LHCN-M2 (cell line): ENCODE data around the gene AREL1. TPM values are rescaled to one million over a fixed set of nuclear protein-coding genes. Genes with fewer than 3 reads are reported as not detected.
A peak's percentile ranks its signal among the peaks of the same experiment; 100 is the strongest.

ENCODE experiments used
- DNase-seq: peaks from one replicate; pipeline ENCODE4 v3.0.0-alpha.2; 2012; ENCODE audit warnings: low read depth
- total RNA-seq: library from RNA; depleted of rRNA; stranded (reverse); fragments of >200 nt; gene quantifications from 2 replicates; pipeline ENCODE4 v1.2.3, GENCODE V29; 2014; rRNA removed

Gene AREL1
- total RNA-seq, 1 experiment from 2014 or later = 38.2 TPM

GRCh38 chr14:74612350-74613021 lies 100.4 kb downstream of the AREL1 start:
- DNase-seq = peak; percentile 79

DNA sequence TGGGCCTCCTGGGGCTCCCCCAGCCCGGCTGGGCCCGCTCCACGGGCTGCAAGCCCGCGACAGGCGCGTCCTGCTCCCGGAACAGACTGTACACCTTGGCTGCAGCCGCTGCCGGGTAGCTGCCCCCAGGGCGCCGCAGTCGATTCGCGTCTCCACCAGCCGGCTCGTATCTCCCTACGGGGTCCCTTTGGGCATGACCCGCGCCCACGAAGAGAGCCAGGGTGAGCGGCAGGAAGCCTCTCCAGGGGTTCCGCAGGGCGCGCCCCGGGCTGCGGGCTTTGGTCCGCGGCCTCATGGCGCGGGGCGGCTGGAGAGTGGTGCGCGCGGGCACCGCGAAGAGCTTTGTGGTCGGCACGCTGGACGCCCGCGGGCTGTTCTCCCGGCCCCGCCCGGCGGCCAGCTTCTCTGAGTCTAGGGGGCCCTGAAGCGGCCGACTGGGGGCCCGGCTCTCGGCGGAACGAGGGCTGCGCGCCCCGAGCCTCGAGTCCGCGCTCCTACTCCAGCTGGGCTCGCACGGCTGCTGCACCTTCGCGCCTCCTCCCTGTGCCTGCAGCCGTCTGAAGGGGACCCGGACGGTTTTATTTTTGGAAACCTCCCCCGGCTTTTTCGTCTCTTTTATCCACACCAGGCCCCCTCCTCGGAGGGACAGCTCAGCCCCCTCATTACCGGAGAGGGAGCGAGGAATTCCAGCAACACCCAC lies 101.1 kb downstream of the AREL1 start, which contains the start of gene LTBP2:
TSS of gene LTBP2 (minus strand) at position 588 of the 700 bp plus-strand sequence. CDS start at position 295, 293 bp downstream.
- DNase-seq = peak; percentile 50

Other genes starting within 250 kb of the AREL1 start
- 222 and 274 TPM in 2 replicates for gene NPC2, start 219.8 kb downstream of the AREL1 start, total RNA-seq
- 11.7 and 19.5 TPM in 2 replicates for gene ISCA2, start 219.3 kb downstream of the AREL1 start, total RNA-seq
- 151 and 211 TPM in 2 replicates for gene LTBP2, start 100.8 kb downstream of the AREL1 start, total RNA-seq
- gene FCF1, start 64 bp upstream of the AREL1 start, total RNA-seq = 29.2 and 36.1 TPM in 2 replicates
- gene YLPM1, start 50.2 kb upstream of the AREL1 start, total RNA-seq = 26.8 and 29.1 TPM in 2 replicates
- gene PROX2, start 163.1 kb upstream of the AREL1 start, total RNA-seq = not detected in 2 replicates
- gene DLST, start 168.8 kb upstream of the AREL1 start, total RNA-seq = 66.7 and 71.6 TPM in 2 replicates
- 0.80 and 1.9 TPM in 2 replicates for gene RPS6KL1, start 210.2 kb upstream of the AREL1 start, total RNA-seq
- gene PGF, start 242.5 kb upstream of the AREL1 start, total RNA-seq = 82.3 and 181 TPM in 2 replicates